AG04449 (cell line): ENCODE results near the gene TGFBI.
A peak's percentile ranks its signal among the peaks of the same experiment; 100 is the strongest.

Experiments
- CTCF ChIA-PET: fragments of 350-600 bp; formaldehyde crosslinking; extraction: SDS; loops from one replicate; lab custom pipeline; 2021; ENCODE audit warnings: antibody characterized with exemption; lab: Yijun Ruan, JAX
- POLR2A ChIA-PET: fragments of 400-600, 350-600 bp; formaldehyde crosslinking; extraction: SDS; loops from one replicate; lab custom pipeline; 2020; ENCODE audit warnings: antibody characterized with exemption, inconsistent platforms; lab: Yijun Ruan, JAX
- DNase-seq: peaks from one replicate; pipeline ENCODE4 v3.0.0-alpha.2; 2010; ENCODE audit warnings: low read depth, low spot score
- H3K4me3 ChIP-seq: 2 replicates; pipeline ENCODE4 v1.5.1; 2011; ENCODE audit warnings: low read depth, mild to moderate bottlenecking, control low read depth, low read length
- CTCF ChIP-seq: IDR thresholded peaks from one replicate; pipeline ENCODE4 v1.5.1; 2011; ENCODE audit warnings: mild to moderate bottlenecking, moderate library complexity, low read length, control low read depth, inconsistent platforms; ENCODE audit not compliant: insufficient read depth; ENCODE audit errors: missing control alignments

Gene TGFBI

GRCh38 chr5:136048966-136049365 lies 20.2 kb downstream of the TGFBI start:
- TF ChIP-seq CTCF, result no peak
- no peak overlapping the region for H3K4me3 ChIP-seq
- CTCF ChIA-PET, result interaction anchor here (0.9 to 1.6 kb wide), 3 partner anchors 18 to 161 kb away, joined by 3 to 6 read pairs (median 3); no protein-coding TSS in a partner anchor
- no peak for DNase-seq
- POLR2A ChIA-PET, result interaction anchor here (2.1 kb wide), 1 partner anchor 9 kb away, joined by 5 read pairs; no protein-coding TSS in a partner anchor

- TF ChIP-seq CTCF, result no peak
- ChIA-PET CTCF (interaction anchor here (1.1 to 4.6 kb wide), 6 partner anchors 10 to 122 kb away, joined by 4 to 21 read pairs (median 4); partner anchors contain the start of gene TGFBI), POLR2A (interaction anchor here (0.7 kb wide), 1 partner anchor 64 kb away, joined by 3 read pairs; no protein-coding TSS in a partner anchor)
- no peak for DNase-seq
- H3K4me3 ChIP-seq, result no peak overlapping the region
Observed at GRCh38 chr5:136051486-136052220, 22.9 kb downstream of the TGFBI start.

- ChIA-PET CTCF (interaction anchor here (0.6 to 4.6 kb wide), 8 partner anchors 10 to 121 kb away, joined by 3 to 32 read pairs (median 4); partner anchors contain the start of gene TGFBI), POLR2A (interaction anchor here (0.8 to 1.6 kb wide), 7 partner anchors 11 to 66 kb away, joined by 3 to 8 read pairs (median 5); partner anchors contain the start of gene TGFBI)
- no peak overlapping the region for H3K4me3 ChIP-seq
- no peak for TF ChIP-seq CTCF
- no peak for DNase-seq
Observed at GRCh38 chr5:136052692-136053335, 24.0 kb downstream of the TGFBI start.

DNA sequence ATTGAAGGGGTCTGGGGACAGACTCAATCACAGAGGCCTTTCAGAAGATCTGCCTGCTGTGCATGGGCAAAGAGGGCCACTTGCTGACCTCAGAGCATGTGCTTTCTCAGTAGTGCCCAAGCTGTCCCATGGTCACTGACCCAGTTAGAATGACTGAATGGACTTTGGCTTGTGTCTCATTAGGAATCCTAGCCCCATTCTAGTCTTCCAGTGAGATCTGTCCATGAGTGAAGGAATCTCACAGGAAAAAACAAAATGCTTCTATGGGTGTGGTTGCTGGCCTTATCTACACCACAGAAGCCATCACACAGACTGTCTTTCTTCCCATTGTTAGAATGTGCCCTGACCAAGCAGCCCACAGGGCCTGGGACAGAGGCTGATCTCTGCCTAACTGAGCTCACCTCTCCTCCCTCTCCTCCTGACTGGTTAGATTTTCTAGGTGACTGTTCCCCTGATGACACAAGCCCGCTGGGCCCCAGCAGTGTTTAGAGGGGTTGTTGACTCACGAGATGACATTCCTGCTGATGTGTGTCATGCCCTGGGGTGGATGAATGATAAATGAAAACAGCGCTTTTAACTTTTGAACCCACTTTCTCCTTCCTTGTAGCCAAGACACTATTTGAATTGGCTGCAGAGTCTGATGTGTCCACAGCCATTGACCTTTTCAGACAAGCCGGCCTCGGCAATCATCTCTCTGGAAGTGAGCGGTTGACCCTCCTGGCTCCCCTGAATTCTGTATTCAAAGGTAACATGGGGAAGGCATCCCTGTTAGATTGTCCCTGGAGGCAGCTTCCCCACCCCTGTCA lies 24.8 kb downstream of the TGFBI start:
- CTCF ChIA-PET, result interaction anchor here (0.6 to 4.6 kb wide), 9 partner anchors 10 to 120 kb away, joined by 3 to 32 read pairs (median 4); partner anchors contain the start of gene TGFBI
- H3K4me3 ChIP-seq, result no peak overlapping the region
- peak; percentile 87 for DNase-seq
- POLR2A ChIA-PET, result interaction anchor here (0.7 to 1.6 kb wide), 9 partner anchors 12 to 67 kb away, joined by 3 to 8 read pairs (median 4); partner anchors contain the start of gene TGFBI
- TF ChIP-seq CTCF, result no peak

DNA sequence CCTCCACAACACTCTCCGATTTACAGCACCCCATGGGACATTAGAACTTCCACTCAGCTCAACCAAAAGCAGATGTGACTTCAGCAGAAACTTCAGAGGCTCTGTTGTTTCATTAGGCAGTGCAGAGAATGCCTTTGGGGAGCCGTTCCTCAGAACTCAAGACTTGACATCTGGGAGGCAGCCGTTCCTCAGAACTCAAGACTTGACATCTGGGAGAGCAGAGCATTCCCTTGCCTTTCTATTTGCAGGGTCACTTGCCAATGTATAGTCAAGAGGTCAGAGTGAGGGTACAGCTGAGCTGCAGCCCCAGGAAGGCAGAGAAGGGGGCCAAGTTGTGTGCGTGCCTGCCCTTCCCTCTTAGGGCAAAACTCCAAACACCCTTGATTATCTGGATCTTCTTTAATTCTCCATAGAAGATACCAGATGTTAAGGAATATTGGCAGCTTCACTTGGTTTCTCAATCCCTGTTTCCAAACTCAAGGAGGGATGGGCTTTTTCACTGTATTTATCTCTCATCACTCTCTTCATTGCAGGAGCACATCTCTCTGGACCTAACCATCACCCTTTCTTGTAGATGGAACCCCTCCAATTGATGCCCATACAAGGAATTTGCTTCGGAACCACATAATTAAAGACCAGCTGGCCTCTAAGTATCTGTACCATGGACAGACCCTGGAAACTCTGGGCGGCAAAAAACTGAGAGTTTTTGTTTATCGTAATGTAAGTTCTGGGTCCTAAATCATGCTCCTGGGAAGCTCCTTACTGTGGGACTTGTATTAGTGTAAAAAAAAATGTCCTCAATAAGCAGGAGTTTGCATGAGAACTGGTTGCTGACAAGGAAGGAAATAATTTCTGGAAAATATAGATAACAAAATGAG lies 25.6 kb downstream of the TGFBI start:
- CTCF ChIA-PET, result interaction anchor here (0.9 to 4.6 kb wide), 12 partner anchors 8 to 149 kb away, joined by 3 to 32 read pairs (median 4); no protein-coding TSS in a partner anchor
- POLR2A ChIA-PET, result interaction anchor here (0.7 to 1.6 kb wide), 9 partner anchors 13 to 67 kb away, joined by 3 to 8 read pairs (median 5); partner anchors contain the start of gene TGFBI
- TF ChIP-seq CTCF, result no peak
- DNase-seq, result no peak
- H3K4me3 ChIP-seq, result no peak overlapping the region
